Right hindlimb (tissue), 1 donor: ENCODE data around the gene PHF13.

ENCODE experiments used
- DNase-seq: peaks from one replicate; pipeline ENCODE4 v3.0.0-alpha.2; 2018

Gene PHF13

DNA sequence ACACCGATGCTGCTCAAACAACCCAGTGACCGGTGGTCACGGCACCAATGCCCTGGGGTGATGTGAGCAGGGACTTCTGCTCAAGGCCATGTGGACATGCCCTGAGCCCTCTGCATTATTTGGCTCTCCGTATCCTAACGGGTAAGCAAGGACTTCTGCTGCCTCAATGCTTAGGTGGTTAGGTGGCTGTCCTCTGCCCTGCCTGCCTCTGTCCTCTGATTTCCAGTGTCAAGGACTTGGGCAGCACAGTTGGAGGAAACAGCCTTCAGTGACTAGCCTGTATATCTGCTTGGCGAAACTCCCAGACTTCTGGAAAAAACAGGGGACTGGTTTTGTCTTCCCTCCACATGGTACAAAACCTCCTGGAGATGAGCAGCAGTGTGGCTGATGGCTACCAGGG lies 53.6 kb downstream of the PHF13 start:
- DNase-seq: no peak

GRCh38 chr1:6668503-6668902 lies 55.0 kb downstream of the PHF13 start:
- no peak for DNase-seq

DNA sequence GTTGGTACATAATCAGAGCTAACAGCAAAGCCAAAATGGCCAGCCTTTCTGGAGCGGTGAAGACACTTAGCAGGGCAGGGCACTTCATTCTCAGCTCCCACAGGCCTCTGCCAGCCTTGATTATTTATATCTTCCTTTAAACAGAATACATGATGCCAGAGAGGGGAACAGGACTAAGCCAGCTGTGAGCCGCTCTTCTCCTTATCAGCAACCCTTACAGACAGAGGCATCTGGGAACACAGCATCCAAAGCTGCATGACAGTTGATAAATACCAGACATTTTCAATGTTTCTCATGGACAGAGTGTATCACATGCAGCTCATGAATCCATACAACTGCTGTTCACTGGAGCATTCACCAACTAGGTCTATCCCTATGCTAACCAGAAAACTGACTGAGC lies 59.0 kb downstream of the PHF13 start:
- DNase-seq: no peak
